Fibroblast of skin of left biceps (primary cell): ENCODE data around the gene DNASE1L1.

Experiments
- DNase-seq, 2 experiments: peaks; one replicate each; pipeline ENCODE4 v3.0.0-alpha.2; 2013; ENCODE audit warnings: low read depth in 2 of 2

DNASE1L1 gene

DNA sequence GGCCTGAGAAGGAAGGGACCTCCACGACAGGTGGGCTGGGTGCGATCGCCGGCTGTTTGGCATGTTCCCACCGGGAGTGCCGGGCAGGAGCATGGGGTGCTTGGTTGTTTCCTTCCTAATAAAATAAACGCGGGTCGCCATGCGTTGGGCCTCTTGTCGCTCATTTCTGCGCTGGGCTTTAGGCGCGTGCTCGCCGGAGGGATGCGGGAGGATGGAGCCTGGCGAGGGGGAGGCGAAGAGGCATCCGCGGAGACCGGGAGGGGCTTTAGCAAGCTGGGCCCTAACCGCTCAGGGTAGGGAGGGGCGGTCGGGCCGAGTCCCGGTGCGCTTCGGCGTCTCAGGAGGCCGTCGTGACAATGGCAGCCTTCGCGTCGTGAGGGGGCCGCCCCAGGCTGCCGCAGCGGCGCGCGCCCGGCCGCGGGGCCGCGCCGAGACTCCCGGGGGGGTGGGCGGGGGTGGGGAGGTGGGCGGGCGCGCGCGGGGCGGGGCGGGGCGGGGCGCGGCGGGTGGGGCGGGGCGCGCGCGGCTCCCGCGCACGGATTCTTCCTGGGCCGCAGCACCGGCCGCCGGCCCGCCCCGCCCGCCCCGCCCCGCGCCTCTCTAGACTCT is 27.4 kb upstream of the DNASE1L1 start:
- no peak for DNase-seq

DNA sequence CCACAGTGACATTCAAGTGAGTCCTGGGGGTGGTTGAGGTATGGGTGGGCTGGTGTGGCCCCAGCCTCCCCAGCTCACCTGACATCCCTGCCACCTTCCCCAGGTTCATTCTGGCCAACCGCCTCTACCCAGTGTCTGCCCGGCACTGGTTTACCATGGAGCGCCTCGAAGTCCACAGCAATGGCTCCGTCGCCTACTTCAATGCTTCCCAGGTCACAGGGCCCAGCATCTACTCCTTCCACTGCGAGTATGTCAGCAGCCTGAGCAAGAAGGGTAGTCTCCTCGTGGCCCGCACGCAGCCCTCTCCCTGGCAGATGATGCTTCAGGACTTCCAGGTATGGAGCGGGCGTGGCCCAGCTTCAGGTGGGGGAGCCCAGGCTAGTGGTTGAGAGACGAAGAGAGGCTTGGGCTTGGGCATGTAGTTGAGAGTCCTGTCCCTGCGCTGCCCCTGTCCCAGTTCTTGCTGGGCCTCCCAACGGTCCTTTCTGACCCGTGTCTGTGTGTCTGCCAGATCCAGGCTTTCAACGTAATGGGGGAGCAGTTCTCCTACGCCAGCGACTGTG is 26.2 kb upstream of the DNASE1L1 start:
- no peak for DNase-seq

DNA sequence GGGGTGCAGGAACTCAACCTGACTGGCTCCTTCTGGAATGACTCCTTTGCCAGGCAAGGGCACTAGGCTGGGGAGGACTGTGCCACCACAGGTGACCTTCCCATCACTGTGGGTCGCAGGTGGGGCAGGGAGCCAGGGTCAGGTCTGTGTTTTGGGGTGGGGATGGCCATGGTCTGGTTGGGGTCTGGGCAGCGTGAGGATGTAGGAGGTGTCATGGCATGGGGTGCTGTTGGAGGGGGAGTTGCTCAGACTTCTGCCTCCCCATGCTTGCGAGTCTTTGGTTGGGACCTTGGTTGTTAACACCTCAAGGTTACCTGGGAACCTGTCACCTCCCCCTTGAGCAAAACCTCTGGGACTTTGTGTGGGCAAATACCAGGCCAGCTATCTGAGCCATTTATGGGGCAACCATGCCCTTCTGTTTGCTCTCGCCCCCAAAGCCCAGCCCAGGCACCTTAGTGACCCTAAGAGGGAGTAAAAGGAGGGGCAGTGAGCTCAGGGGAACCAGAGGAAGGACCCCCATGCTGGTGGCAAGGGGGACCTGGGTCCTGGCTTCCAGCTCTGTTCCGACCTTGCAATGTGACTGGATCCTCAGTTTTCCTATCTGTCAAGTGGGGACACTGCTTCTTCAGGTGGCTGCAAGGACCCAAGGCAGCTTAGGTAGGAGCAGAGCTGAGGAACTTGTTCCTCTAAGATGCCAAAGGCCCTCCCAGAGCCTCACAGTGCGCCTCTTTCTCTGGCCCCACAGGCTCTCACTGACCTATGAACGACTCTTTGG is 25.5 kb upstream of the DNASE1L1 start:
- no peak for DNase-seq

DNA sequence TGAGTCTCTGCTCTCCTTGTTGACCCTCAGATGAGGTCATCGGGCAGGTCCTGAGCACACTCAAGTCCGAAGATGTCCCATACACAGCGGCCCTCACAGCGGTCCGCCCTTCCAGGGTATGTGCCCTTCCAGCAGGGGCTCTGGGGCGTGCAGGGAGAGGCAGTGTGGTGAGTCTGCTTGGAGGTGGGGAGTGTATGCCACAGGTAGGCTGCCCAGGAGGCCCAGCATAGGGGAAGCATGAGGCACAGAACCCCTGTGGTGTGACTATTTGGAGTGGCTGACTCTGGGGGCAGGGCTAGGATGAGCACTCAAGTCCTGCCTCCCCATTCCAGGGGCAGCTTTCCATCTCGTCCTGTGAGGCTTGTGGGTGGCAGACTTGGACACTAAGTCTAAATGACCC is 24.6 kb upstream of the DNASE1L1 start:
- no peak for DNase-seq

DNA sequence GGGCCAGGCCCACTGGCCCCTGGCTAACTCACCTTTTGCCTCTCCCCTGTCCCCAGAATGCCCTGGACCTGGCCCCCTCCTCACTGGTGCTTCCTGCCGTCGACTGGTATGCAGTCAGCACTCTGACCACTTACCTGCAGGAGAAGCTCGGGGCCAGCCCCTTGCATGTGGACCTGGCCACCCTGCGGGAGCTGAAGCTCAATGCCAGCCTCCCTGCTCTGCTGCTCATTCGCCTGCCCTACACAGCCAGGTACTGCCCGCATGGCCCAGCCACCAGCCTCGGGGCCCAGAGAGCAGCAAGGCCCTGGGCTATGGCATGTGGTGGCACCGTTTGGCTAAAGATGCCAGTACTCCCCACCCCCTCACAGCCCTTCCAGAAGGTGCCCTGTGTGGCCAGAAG is 23.2 kb upstream of the DNASE1L1 start:
- no peak for DNase-seq

DNA sequence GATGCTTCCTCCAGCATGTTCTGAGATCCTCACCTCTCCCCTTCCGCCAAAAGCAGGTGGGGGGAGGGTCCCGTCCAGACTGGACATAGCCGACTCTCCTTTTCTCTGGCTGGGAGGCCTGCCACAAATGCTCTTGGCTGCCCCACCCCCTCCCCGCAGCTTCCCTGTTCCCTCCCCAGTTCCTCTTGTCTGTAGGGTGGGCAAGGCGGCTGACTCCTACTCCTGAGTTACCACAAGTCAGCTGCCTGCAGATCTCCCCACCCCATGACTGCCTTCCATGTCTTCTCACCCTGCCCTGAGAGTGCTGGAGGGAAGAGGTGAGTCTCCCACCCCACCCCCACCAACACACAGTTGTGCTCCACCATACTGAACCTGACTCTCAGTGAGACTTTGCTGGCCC is 22.3 kb upstream of the DNASE1L1 start:
- no peak for DNase-seq

DNA sequence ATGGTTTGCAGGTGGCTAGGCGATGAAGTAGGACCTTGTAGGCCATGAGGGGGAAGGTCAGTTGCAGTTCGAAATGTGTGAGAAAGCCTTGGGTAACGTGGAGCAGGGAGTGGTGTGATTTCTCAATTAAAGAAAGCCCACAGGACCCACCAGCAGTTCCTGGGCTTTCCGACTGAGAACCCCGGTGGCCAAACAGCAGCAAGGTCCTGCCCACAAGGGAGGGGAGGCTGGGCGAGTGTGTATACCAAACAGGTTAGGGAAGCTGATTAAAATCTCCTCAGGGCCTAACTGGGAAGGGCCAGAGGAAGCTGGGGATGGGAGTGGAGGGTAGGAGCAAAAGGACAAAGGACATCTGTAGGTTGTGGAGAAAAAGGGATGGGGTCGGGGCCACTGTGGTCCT is 21.9 kb upstream of the DNASE1L1 start:
- no peak for DNase-seq

DNA sequence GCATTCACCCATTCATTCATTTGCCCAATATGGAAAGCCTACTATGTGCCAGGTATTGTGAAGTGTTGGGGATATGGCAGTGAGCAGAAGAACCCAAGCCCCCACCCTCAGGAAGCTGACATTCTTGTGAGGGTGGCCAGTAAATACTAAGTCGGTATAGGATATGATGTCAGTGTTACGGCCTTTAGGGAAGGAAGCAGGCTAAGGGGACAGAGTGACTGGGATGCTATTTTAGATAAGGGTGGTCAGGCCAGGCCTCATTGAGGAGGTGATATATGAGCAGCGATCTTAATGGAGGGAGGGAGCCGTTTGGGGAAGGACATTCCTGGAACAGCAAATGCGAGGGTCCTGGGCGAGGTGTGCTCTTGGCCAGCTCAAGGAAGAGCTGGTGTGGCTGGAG is 21.4 kb upstream of the DNASE1L1 start:
- no peak for DNase-seq

DNA sequence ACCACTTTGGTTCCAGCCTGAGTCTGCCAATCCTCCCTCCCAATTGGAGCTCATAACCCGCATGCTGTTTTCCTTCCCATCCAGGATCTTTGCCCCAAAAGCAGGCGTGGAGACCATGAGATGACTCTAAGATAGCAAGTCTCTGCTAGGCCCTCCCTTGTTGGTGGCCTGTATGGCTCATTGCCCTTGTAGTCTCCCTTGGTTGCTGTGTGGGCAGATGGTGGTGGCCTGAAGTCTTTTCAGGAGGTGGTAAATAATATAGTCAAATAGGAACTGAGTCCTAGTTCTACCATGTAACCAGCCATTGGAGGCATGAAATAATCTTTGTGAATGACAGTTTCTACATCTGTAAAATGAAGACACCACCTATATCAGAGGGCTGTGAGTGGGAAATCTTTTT is 20.7 kb upstream of the DNASE1L1 start:
- no peak for DNase-seq

DNA sequence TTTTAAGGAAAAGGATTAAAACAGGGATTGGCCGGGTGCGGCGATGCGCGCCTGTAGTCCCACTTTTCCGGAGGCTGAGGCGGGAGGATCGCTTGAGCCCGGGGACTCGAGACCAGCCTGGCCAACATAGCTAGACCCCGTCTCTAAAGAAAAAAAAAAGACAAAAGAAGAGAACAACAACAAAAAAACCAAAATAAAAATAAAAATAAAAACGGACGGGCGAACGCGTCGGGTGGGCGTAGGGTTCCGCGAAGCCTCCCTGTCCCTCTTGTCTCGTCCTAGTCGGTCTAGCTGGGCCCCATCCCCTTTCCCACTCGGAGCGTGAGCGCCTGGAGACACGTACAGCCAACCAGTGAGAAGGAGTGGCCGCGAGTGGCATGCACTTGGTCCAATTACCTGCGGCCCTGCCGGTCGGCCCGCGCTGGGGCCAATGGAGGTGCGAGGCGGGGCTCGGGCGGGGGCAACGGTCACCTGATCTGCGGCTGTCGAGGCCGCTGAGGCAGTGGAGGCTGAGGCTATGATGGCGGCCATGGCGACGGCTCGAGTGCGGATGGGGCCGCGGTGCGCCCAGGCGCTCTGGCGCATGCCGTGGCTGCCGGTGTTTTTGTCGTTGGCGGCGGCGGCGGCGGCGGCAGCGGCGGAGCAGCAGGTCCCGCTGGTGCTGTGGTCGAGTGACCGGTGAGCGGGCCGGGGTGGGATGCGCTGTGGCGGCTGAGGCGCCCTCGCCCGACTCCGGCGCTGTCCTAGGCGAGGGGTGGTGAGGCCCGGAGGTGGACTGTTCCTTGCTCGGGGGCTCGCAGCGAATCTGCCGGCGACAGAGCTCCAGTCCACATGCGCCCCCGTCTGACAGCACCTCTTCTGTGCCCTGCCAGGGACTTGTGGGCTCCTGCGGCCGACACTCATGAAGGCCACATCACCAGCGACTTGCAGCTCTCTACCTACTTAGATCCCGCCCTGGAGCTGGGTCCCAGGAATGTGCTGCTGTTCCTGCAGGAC is 19.4 kb upstream of the DNASE1L1 start, which contains the start of gene ATP6AP1:
ATP6AP1 (plus strand) TSS at position 502 of the 996 bp plus-strand sequence; CDS start at position 518, 16 bp downstream.
- DNase-seq: peak; percentile 85

DNA sequence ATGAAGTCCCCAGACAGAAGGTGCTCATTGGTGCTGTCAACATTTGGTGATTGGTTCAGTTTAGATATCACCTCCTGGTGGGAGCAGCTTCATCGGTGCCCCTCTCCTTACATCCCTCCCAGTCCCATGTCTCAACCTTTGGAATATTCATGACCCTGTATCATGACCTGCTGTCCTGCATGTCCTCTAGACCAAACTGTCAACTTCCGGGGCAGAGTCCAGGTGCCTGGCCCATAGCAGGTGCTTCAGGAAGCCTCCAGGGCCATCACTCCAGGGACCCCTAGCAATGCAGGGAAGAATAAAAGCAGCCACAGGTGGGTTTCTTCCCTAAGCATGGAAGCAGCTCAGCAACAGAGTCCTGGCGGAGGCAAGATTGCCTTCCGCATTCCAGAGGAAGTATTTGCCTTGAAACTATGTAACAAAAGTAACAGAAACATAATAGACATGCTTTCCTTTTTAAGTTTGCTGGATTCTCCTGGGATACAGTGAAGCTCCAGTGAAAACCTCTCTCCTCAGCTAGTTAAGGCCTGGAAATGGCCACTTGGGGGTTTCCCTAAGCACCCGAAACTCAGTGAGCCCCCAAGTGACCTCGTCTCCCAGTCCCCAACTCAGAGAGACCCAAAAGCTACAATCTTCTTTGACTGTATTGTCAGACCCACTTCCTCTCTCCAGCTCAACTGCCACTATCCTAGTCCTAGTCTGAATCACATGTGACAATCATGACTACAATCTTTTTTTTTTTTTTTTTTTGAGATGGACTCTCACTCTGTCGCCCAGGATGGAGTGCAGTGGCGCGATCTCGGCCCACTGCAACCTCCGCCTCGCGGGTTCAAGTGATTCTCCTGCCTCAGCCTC is 18.1 kb upstream of the DNASE1L1 start:
- no peak for DNase-seq

DNA sequence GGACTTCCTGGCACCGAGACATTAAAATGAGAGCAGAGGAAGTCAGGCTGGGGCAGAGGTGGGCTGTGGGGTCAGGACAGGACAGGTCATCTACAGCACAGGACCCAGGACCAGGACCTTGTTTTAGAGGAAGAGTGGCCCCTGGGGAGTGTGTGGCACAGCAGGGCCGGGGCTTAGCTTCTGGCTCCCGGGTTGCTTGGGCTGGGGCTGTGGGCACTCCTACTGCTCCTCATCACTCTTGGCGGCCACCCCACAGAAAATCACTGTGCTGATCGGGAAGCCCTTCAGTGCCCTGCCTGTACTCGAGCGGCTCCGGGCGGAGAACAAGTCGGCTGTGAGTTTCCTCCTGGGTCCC is 11.3 kb upstream of the DNASE1L1 start:
- no peak for DNase-seq

DNA sequence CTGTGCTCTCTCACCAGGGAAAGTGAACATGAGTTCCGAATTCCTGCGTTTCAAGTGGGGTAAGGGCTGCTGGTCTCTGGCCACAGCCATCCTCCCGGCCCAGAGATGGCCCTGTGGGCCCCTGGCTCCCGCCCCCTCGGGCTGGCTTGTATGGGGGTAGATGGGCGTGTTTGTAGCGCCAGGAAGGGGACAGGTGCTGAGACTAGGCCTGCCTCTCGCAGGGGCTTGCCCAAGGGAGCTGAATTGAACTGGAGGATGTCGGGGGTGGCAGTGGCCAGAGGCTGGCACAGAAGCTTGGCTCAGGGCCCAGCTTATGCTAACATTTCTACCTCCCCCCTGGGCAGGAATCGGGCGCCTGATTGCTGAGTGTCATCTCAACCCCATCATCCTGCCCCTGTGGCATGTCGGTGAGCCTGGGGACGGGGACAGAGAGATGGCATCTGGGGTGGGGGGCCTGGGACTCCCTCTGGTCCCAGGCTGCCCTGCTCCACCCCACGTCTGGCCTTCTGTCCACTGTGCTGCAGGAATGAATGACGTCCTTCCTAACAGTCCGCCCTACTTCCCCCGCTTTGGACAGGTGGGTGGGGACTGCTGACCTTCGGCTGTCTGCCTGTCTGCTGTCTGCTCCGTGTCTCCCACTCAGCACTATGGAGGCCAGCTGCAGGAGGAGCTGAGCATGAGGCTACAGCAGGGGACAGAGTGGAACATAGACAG is 10.8 kb upstream of the DNASE1L1 start:
- no peak for DNase-seq

DNA sequence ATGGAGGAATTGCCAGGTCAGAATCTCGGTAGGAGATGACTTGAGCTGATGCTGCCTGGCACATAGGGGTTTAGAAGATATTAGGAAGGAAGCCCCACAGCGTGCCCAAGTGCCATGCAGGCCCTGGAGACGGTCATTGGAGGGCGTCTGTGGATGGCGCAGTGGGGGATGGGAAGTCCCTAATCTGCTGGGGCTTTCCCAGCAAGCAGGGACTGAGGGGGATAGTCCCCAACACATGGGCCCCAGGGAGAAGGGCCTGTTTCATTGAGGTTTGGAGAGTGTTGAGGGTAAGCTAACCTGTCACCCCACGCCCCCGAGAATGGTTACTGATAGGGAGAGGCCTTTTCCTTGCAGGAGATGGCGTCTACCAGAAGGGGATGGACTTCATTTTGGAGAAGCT is 10.1 kb upstream of the DNASE1L1 start:
- no peak for DNase-seq

DNA sequence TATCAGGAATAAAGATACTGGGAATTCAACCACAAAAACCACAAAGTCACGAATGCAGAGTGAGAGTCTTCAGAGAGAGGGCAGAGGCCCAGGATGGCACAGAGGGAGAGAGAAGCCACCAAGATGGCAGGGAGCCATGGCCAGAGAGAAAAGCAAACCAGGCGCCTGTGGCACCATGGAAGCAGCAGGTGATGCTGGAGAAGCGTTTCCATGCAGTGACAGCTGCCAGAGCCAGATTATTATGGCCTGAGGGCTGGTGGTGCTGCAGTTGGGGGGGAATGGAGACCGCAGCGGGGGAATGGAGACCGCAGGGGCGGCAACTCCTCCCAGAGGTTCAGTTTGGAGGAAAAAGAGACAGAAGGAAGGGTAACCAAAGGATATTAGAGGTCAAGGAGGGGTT is 8.1 kb upstream of the DNASE1L1 start:
- no peak for DNase-seq

DNA sequence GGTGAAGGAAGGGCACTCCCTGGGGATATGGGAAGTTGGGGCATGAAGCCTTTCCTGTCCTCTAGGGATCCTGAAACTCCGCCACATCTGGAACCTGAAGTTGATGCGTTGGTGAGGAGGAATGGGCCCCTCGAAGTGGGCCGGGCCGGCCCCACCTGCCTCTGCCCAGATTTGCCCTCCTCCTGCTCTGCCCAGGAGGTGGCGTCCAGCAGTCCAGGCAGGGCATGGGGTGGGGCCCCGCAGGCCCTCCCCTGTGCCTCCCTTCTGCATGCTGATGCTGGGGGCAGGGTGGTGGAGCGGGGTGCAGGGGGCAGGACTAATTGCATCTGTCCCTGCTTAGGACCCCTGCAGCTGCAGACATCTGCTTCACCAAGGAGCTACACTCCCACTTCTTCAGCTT is 4.1 kb upstream of the DNASE1L1 start:
- no peak for DNase-seq

DNA sequence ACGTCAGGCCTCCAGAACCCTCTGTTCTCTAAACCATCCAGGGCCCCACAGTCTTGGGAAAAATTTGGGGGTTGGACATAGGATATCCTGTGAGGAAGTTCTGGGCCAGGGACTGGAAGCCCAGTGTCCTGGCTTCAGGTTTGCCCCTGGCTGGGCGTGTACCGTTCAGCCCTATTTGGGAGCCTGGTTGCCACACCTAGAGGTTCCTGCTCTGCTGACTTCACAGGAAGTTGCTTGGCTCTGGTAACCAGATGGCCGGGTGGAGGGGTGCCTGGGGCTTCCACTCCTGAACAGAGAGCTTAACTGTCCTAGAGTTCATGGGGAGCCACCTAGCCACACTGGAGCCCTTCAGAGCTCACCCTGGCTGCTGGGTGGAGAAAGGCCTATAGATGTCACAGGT is 3.4 kb upstream of the DNASE1L1 start:
- DNase-seq: no peak

DNA sequence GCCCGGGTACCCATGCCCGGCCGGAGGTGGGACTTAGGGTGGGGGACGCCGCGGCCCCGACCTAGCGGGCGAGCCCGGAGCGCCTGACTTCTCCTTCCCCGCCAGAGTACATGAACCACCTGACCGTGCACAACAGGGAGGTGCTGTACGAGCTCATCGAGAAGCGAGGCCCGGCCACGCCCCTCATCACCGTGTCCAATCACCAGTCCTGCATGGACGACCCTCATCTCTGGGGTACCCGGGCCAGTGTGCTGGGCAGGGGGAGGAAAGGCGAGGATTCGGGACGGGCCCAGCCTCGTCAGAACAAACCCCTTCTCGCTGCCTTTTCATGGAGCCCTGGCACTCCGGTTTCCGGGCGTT is 2.9 kb upstream of the DNASE1L1 start:
- no peak for DNase-seq

DNA sequence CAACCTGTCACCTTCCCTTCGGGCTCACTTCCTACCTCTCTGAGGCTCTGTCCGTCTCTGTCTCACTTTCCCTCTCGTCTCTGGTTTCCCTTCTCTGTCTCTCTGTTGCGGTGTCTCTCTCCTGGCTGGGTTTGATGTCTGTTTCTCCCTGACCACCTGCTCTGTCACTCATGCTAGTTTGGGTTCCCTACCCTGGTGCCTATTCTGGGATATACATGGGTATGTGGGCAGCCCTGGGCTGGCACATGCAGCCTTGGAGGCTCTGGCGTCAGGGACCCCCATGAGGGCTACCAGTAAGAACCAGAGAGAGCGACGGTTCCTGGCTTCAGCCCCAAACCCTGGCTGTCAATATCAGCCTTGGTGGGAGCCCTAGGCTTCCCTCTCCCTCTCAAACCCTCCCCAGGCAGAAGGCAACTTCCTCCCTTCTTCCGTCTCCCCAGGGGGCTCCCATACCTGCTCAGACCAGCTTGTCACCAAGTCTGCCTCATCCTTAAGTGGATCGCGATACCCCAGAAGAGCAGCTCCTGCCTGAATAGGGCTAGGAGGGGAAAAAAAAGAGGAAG is 314 bp downstream of the DNASE1L1 start:
- no peak for DNase-seq

DNA sequence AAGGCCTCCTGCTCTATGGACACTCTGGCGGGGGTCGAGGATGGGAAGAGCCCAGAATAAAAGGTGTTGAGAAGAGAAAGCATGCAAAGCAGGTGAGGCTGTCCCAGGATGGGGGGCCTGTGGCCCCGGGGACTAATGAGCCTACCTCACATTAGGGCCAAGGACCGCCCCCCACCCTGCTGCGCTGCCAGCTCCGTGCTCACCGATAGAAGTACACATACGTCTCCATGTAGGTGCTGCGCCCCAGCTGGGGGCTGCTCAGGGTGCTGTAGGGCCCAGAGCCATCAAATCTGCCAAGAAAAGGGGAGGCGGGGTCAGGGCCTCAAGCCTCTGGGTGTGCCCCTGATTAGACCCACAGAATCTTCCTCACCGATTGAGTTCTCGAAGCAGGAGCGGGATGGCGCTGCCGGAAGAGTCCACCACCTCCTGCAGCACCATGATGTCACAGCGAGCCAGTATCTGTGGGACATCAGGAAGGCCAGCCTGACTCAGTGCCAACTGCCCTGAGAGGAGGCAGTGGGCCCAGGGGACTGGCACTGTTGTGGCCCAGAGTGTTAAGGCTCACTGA is 4.3 kb downstream of the DNASE1L1 start:
- DNase-seq: no peak
